WTC11 (cell line): ENCODE data around the gene PHC3. TPM values are rescaled to one million over a fixed set of nuclear protein-coding genes. Genes with fewer than 3 reads are reported as not detected.

Source experiments
- AR ChIP-seq: fragments of 250-450 bp; sonication (Bioruptor Pico); IDR thresholded peaks from 2 replicates; pipeline ENCODE4 v1.9.0; 2021; ENCODE audit warnings: mild to moderate bottlenecking
- ATF1 ChIP-seq: sonication (generic); formaldehyde crosslinking; IDR thresholded peaks from 2 replicates; pipeline ENCODE4 v1.8.1; 2023; ENCODE audit warnings: mild to moderate bottlenecking, moderate library complexity, missing genetic modification reagents
- CBFB ChIP-seq: sonication (generic); formaldehyde crosslinking; IDR thresholded peaks from 2 replicates; pipeline ENCODE4 v1.8.1; 2022; ENCODE audit warnings: mild to moderate bottlenecking, low read depth, missing genetic modification reagents
- EMX1 ChIP-seq: fragments of 250-450 bp; sonication (Bioruptor Pico); IDR thresholded peaks from 2 replicates; pipeline ENCODE4 v1.8.0; 2021; ENCODE audit warnings: mild to moderate bottlenecking
- ERG ChIP-seq: fragments of 250-450 bp; sonication (Bioruptor Pico); IDR thresholded peaks from 2 replicates; pipeline ENCODE4 v1.8.0; 2021; ENCODE audit warnings: mild to moderate bottlenecking
- HMGA2 ChIP-seq: fragments of 250-450 bp; sonication (Bioruptor Pico); IDR thresholded peaks from 2 replicates; pipeline ENCODE4 v1.4.0; 2021; ENCODE audit warnings: mild to moderate bottlenecking, moderate library complexity
- MAX ChIP-seq: sonication (generic); formaldehyde crosslinking; IDR thresholded peaks from 2 replicates; pipeline ENCODE4 v1.8.0; 2022; ENCODE audit warnings: mild to moderate bottlenecking, missing genetic modification reagents
- MXD4 ChIP-seq: fragments of 250-450 bp; sonication (Bioruptor Pico); IDR thresholded peaks from 2 replicates; pipeline ENCODE4 v1.8.0; 2021; ENCODE audit warnings: mild to moderate bottlenecking, moderate library complexity, borderline replicate concordance
- MYBL2 ChIP-seq: sonication (generic); formaldehyde crosslinking; IDR thresholded peaks from 2 replicates; pipeline ENCODE4 v1.8.1; 2023; ENCODE audit warnings: mild to moderate bottlenecking, moderate library complexity, missing genetic modification reagents
- RELA ChIP-seq: sonication (generic); formaldehyde crosslinking; IDR thresholded peaks from 2 replicates; pipeline ENCODE4 v1.8.1; 2022; ENCODE audit warnings: missing genetic modification reagents, mild to moderate bottlenecking, borderline replicate concordance
- SMAD3 ChIP-seq: sonication (generic); formaldehyde crosslinking; IDR thresholded peaks from 2 replicates; pipeline ENCODE4 v1.8.0; 2022; ENCODE audit warnings: missing genetic modification reagents, mild to moderate bottlenecking, borderline replicate concordance
- SMAD4 ChIP-seq: sonication (generic); formaldehyde crosslinking; IDR thresholded peaks from 2 replicates; pipeline ENCODE4 v1.8.0; 2022; ENCODE audit warnings: mild to moderate bottlenecking, missing genetic modification reagents
- TEAD1 ChIP-seq: sonication (generic); formaldehyde crosslinking; IDR thresholded peaks from 2 replicates; pipeline ENCODE4 v1.8.0; 2022; ENCODE audit warnings: mild to moderate bottlenecking, missing genetic modification reagents
- TP53 ChIP-seq: sonication (generic); formaldehyde crosslinking; IDR thresholded peaks from 2 replicates; pipeline ENCODE4 v1.8.1; 2023; ENCODE audit warnings: mild to moderate bottlenecking, missing genetic modification reagents
- USF2 ChIP-seq: sonication (generic); formaldehyde crosslinking; IDR thresholded peaks from 2 replicates; pipeline ENCODE4 v1.8.1; 2023; ENCODE audit warnings: mild to moderate bottlenecking, missing genetic modification reagents, moderate library complexity
- ZBTB21 ChIP-seq: sonication (generic); formaldehyde crosslinking; IDR thresholded peaks from 2 replicates; pipeline ENCODE4 v1.8.1; 2023; ENCODE audit warnings: mild to moderate bottlenecking, missing genetic modification reagents, borderline replicate concordance
- ZNF121 ChIP-seq: sonication (generic); formaldehyde crosslinking; IDR thresholded peaks from 2 replicates; pipeline ENCODE4 v1.8.0; 2023; ENCODE audit warnings: missing genetic modification reagents
- ZNF232 ChIP-seq: sonication (generic); formaldehyde crosslinking; IDR thresholded peaks from 2 replicates; pipeline ENCODE4 v1.8.0; 2022; ENCODE audit warnings: mild to moderate bottlenecking, missing genetic modification reagents
- ZNF423 ChIP-seq: fragments of 250-450 bp; sonication (Bioruptor Pico); IDR thresholded peaks from 2 replicates; pipeline ENCODE4 v2.1.2; 2022; ENCODE audit warnings: mild to moderate bottlenecking, moderate library complexity
- total RNA-seq: library from RNA; stranded (reverse); gene quantifications from 3 replicates; pipeline ENCODE4 v1.2.3, GENCODE V29; 2021
- TF ChIP-seq, protein P1 (sequence below): sonication (generic); formaldehyde crosslinking; IDR thresholded peaks from 2 replicates; pipeline ENCODE4 v1.8.1; 2023; ENCODE audit warnings: mild to moderate bottlenecking, moderate library complexity, missing genetic modification reagents
- TF ChIP-seq, protein P2 (sequence below): sonication (generic); formaldehyde crosslinking; IDR thresholded peaks from 2 replicates; pipeline ENCODE4 v1.8.0; 2022; ENCODE audit warnings: mild to moderate bottlenecking, missing genetic modification reagents
- TF ChIP-seq, protein P3 (sequence below): fragments of 250-450 bp; sonication (Bioruptor Pico); IDR thresholded peaks from 2 replicates; pipeline ENCODE4 v1.9.0; 2021; ENCODE audit warnings: mild to moderate bottlenecking
- TF ChIP-seq, protein P4 (sequence below): sonication (generic); formaldehyde crosslinking; conservative IDR thresholded peaks from 2 replicates; pipeline ENCODE4 v1.8.1; 2023; ENCODE audit warnings: mild to moderate bottlenecking, low read depth, missing genetic modification reagents, moderate library complexity
- TF ChIP-seq, protein P5 (sequence below): sonication (generic); formaldehyde crosslinking; IDR thresholded peaks from 2 replicates; pipeline ENCODE4 v1.8.1; 2022; ENCODE audit warnings: mild to moderate bottlenecking, moderate library complexity, missing genetic modification reagents

The PHC3 gene
- total RNA-seq, 1 experiment from 2014 or later, result 27.8 TPM

- TF ChIP-seq, protein P1, sequence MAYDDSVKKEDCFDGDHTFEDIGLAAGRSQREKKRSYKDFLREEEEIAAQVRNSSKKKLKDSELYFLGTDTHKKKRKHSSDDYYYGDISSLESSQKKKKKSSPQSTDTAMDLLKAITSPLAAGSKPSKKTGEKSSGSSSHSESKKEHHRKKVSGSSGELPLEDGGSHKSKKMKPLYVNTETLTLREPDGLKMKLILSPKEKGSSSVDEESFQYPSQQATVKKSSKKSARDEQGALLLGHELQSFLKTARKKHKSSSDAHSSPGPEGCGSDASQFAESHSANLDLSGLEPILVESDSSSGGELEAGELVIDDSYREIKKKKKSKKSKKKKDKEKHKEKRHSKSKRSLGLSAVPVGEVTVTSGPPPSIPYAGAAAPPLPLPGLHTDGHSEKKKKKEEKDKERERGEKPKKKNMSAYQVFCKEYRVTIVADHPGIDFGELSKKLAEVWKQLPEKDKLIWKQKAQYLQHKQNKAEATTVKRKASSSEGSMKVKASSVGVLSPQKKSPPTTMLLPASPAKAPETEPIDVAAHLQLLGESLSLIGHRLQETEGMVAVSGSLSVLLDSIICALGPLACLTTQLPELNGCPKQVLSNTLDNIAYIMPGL (CRISPR knock-in tag), result peak; percentile 83; the same call in 1 of the 2 replicates
- TF ChIP-seq ZNF423 (CRISPR knock-in tag) (peak; percentile 72), MAX (CRISPR knock-in tag) (0 out of 2 replicates have a peak, but pooled peaks have one; percentile 32), ERG (CRISPR knock-in tag) (no peak), ZNF121 (CRISPR knock-in tag) (no peak), CBFB (CRISPR knock-in tag) (peak; percentile 61; the same call in 1 of the 2 replicates), HMGA2 (CRISPR knock-in tag) (no peak), ZNF232 (CRISPR knock-in tag) (peak; percentile 70; the same call in 1 of the 2 replicates), EMX1 (no peak), MXD4 (CRISPR knock-in tag) (no peak), TP53 (CRISPR knock-in tag) (0 out of 2 replicates have a peak, but pooled peaks have one; percentile 54), ZBTB21 (CRISPR knock-in tag) (peak; percentile 76; the same call in 1 of the 2 replicates), ATF1 (CRISPR knock-in tag) (no peak), AR (CRISPR knock-in tag) (no peak), RELA (CRISPR knock-in tag) (no peak), SMAD4 (CRISPR knock-in tag) (no peak), USF2 (0 out of 2 replicates have a peak, but pooled peaks have one; percentile 8), TEAD1 (CRISPR knock-in tag) (peak; percentile 90; the same call in 1 of the 2 replicates), SMAD3 (CRISPR knock-in tag) (no peak), MYBL2 (no peak)
- TF ChIP-seq, protein P2, sequence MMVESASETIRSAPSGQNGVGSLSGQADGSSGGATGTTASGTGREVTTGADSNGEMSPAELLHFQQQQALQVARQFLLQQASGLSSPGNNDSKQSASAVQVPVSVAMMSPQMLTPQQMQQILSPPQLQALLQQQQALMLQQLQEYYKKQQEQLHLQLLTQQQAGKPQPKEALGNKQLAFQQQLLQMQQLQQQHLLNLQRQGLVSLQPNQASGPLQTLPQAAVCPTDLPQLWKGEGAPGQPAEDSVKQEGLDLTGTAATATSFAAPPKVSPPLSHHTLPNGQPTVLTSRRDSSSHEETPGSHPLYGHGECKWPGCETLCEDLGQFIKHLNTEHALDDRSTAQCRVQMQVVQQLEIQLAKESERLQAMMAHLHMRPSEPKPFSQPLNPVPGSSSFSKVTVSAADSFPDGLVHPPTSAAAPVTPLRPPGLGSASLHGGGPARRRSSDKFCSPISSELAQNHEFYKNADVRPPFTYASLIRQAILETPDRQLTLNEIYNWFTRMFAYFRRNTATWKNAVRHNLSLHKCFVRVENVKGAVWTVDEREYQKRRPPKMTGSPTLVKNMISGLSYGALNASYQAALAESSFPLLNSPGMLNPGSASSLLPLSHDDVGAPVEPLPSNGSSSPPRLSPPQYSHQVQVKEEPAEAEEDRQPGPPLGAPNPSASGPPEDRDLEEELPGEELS (CRISPR knock-in tag), result 0 out of 2 replicates have a peak, but pooled peaks have one; percentile 34
- TF ChIP-seq, protein P3, sequence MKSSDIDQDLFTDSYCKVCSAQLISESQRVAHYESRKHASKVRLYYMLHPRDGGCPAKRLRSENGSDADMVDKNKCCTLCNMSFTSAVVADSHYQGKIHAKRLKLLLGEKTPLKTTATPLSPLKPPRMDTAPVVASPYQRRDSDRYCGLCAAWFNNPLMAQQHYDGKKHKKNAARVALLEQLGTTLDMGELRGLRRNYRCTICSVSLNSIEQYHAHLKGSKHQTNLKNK (CRISPR knock-in tag), result no peak
- TF ChIP-seq, protein P4, sequence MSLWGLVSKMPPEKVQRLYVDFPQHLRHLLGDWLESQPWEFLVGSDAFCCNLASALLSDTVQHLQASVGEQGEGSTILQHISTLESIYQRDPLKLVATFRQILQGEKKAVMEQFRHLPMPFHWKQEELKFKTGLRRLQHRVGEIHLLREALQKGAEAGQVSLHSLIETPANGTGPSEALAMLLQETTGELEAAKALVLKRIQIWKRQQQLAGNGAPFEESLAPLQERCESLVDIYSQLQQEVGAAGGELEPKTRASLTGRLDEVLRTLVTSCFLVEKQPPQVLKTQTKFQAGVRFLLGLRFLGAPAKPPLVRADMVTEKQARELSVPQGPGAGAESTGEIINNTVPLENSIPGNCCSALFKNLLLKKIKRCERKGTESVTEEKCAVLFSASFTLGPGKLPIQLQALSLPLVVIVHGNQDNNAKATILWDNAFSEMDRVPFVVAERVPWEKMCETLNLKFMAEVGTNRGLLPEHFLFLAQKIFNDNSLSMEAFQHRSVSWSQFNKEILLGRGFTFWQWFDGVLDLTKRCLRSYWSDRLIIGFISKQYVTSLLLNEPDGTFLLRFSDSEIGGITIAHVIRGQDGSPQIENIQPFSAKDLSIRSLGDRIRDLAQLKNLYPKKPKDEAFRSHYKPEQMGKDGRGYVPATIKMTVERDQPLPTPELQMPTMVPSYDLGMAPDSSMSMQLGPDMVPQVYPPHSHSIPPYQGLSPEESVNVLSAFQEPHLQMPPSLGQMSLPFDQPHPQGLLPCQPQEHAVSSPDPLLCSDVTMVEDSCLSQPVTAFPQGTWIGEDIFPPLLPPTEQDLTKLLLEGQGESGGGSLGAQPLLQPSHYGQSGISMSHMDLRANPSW (CRISPR knock-in tag), result 0 out of 2 replicates have a peak, but pooled peaks have one; percentile 36
- TF ChIP-seq, protein P5, sequence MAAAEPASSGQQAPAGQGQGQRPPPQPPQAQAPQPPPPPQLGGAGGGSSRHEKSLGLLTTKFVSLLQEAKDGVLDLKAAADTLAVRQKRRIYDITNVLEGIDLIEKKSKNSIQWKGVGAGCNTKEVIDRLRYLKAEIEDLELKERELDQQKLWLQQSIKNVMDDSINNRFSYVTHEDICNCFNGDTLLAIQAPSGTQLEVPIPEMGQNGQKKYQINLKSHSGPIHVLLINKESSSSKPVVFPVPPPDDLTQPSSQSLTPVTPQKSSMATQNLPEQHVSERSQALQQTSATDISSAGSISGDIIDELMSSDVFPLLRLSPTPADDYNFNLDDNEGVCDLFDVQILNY (CRISPR knock-in tag), result peak; percentile 64; the same call in 1 of the 2 replicates
Measured at GRCh38 chr3:170221924-170222646, 40.6 kb upstream of the PHC3 start, which contains the start of gene PRKCI (continued).
